COLO668 (cell line): ENCODE measurements around the gene DUSP6.
A peak's percentile ranks its signal among the peaks of the same experiment; 100 is the strongest.

Source experiments
- DNase-seq: peaks from one replicate; lab custom pipeline; 2025; ENCODE audit not compliant: unreplicated experiment; lab: John Stamatoyannopoulos, UW

Gene DUSP6, protein sequence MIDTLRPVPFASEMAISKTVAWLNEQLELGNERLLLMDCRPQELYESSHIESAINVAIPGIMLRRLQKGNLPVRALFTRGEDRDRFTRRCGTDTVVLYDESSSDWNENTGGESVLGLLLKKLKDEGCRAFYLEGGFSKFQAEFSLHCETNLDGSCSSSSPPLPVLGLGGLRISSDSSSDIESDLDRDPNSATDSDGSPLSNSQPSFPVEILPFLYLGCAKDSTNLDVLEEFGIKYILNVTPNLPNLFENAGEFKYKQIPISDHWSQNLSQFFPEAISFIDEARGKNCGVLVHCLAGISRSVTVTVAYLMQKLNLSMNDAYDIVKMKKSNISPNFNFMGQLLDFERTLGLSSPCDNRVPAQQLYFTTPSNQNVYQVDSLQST

DNA sequence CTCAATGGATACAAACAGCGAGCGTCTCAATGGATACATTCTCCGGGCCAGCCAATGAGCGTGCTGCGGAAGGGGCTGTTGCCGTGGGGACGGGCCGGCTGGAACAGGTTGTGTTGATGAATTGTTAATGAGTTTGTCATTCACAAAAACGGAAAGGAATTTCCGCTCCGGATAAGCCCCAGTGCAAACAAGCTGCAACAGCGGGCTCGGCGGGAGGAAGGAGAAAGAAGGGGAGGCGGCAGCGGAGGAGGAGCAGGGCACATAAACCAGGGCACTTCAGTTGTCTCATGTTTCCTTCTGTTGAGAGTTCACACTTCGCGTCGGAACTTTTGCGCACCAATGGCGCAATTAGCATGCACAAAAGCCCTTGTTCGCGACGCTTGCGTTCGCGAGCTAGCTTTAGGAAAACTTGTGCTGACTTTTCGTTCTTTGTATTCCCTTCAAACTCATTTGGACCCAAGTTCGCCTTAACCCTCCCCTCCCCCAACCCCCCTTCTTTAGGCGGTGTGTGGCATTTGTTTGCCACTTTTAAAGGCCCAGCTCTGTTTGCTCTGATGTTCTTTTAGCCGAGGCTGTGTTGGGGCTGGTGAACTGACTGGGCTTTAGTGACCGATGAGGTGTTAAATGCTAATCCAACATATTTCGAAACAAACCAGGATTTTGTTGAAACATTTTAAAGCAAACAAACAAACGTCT, at the start of gene DUSP6:
Gene DUSP6, minus strand, starts transcription at position 10 of the 696 bp plus-strand sequence. CDS start 462 bp downstream, outside the sequence.
- DNase-seq = peak; percentile 98

DNA sequence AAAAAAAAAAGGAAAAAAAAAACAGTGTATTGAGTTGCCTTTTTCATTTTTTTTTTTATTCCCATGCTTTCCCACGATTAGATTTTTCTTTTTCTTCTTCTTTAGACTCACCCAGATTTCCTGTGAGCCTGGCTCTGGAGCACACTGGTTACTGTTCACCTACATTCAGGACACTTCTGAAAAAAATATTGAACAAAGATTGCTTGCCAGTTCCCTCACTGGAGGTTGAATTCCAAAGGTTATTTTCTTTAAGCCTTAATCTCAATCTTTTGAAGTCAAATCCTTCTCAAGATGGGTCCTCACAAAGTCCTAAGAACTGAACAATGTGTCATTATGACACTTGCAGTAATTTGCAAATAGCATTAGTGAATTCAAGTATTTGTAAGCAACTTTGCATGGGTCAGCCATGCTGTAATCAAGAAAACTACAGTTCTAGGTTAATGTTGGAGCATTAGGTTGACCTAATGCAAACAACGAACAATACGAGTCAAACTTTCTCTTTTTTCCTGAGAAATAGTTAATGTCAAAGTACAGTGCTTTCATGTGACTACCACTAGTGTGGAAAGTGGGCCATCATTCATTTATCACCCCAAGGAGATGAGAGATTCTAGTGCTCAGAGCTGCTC, 49.2 kb upstream of the DUSP6 start:
- no peak for DNase-seq

DNA sequence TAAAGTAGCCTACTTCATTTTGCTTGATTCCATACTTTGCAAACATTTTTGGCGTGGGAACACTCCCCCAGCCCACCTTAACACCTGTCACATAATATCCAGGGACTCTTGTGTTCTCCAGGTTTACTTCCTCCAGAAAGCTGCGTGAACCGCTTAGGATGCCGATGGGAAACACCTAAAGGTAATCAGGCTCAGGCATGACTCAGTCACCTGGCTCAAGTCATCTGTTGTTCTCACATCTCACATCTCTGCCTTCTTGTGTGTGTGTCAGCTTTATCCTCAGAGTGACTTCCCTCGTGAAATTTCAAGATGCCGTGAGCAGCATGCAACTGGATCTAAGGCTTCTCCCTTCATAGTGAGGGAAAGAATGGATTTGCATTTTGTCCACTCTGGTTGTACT, 48.1 kb upstream of the DUSP6 start:
- no peak for DNase-seq

DNA sequence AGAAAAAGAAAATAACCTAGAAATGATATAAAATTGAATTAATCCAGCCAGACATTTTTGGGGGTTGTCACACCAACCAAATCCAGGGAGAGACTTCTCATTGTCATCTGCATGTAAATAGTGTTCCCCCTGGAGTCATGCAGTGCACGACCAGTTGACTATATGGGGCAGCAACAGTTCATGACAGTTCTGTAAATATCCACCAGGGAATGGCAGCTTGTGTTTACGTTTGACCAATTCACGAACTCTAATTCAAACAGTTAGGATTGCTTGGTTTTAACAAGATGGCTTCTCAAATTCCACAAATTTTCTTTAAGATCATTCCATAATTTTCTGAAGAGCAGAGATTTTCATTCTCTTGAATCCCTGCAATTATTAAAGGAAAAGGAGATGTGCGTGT, 43.4 kb upstream of the DUSP6 start:
- DNase-seq = no peak

DNA sequence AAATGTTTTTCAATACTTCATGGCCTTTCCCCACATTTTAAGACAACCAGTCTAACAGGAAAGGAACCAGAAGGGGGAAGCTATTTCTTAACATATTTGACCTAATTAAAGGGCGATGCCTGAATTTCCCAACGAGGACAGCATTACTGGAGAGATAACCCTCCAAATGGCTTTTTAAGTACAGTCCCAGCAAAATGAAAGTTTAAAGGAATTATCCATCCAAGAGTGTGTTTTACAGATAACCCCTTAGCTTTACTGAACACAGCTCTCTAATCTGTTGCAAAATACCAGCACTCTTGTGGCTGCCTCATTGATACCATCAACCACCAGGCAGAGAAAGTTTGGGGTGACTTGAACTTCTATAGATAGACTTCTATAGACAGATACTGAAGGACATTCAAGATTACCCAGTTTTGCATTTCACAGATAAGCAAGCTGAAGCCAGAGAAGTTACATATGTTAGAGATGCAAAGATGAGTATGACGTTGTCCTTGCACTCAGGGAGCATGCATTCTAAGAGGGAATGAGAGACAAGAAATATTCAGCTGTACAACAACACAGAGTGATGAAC, 41.3 kb upstream of the DUSP6 start:
- DNase-seq = no peak

DNA sequence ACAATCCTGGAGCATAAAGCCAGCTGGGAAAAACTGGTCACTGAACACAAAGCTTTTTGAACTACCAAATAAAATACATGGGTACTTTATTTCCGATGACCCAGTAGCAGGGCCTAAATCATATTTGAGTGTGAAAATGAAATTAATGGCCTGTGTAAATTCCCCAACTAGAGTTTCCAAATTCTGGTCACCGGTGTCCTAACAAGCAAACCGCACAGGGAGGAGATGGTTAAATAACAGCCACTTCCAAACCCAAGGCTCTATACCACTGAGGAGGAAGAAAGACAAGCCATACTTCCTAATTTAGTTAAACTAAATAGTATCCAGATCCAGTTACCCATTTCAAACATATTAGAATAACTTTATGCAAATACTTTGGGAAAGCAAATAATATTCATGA, 40.1 kb upstream of the DUSP6 start:
- DNase-seq = no peak

DNA sequence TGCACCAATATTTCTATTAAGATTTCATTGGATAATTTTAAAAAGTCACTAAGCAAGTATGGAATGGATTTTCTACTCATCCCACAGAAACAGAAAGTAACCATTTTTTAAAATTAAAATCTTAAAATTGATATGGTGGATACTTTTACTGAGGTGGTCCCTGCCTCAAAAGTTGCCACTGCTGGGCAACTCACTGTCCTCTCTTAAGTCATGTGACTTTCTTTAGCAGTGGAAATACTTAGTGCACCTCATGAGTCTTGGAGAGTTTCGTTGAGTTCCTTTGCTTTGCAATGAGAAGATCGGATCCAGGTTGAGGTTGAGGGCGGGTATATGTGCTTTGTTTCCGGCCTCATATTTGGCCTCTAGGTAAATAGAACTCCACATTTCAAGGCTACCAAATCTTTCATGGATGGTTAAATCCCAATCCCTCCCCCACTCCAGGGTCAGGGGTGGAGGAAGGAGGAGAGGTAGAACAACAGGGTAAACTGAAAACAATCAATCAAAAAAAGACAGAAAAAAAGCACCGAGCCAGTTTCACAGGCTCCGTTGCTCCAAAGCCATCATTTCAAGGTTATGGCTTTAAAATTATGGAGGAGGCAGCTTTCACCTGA, 39.5 kb upstream of the DUSP6 start:
- no peak for DNase-seq

DNA sequence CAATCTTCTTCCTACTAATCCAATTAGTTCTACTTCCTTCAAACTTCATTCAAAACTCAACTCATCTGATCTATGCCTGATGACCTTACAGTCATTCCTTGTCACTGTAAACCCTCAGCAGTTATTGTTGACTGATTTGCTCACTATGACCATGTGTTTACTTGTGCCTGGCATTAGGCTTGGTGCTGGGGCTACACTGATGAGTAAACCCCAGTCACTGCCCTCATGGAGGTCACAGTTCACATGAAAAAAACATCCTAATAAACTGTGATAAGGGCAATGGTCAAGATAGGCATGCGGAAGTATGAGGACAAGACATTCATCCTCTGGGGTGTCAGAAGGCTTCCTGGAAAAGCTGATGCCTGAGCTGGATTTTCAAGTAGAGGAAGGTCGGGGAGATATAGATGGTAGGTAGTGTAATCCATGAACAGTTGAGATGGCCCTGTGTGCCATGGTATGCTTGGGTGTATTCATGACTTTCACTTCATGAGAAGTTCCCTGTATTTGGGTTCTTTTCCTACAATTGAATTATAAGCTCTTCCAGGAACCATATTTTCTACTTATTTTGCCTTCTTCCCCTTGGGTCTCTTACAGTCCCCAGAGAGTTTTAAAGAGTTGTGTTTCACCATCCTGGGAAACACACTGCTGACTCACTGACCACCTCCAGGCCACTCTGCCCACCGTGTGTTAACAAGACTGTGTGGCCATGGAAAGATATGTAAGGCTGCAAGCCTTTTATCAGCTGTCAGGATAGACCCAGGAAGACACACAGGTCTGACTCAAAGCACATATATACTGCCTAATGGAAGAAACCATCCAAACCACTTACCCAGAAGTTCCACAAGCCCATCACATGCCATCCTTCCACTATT, 38.7 kb upstream of the DUSP6 start:
- DNase-seq = no peak

DNA sequence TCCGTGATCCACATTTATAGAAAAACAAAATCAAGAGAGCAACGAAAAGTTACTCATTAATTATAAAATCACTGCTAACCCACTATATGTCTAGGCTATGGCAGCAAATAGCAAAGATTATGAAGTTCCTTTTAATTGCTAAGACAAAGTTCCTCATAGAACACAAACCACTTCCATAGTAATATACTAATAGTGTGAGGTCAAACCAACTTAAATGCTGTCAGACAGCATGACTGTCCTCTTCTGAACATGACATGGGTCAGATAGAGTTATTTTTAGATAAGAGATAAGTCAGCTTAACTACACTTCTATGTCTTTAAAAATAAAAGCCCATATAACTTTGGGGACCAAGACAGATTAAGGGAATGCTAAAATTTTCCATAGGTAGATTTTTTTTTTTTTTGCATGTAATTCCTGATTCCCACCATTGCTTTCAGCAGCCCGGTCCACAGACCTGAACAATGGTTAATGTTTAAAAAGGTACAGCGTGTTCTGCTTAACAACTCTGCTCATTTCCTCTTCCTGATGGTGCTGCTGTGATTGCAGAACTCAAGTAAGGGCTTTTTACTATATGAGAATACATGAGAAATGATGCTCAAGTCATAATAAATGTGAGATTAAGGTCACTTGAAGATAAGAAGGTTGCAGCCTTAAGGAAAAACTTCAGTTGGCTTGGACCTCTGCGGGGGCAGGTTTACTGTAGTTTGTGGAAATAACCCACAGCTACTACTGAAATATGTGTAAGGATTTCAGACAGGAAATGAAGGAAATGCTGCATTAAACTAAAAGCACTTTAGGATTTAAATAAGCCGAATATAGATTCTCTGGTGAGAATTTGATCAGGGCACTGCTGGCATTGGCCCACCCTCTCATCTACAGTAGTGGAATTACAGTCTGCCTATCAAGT, 37.7 kb upstream of the DUSP6 start:
- DNase-seq = no peak

DNA sequence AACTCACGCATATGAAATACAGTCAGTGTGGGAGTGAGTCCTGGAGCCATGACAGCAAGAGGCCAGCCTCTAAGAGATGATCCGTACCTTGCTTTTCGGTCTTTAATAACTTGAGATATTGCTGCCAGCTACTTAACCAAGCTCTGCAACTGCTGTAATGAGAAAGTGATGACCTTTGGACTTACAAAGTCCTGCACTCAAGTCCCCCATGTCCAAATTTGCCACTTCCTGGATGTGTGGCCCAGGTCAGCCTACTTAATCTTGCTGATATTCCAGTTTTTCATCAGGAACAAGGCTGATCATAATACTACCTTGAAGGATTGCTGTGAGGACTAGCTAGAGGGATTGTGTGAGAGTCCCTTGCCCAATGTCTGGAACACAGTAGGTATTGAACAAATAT, 33.8 kb upstream of the DUSP6 start:
- DNase-seq = no peak

DNA sequence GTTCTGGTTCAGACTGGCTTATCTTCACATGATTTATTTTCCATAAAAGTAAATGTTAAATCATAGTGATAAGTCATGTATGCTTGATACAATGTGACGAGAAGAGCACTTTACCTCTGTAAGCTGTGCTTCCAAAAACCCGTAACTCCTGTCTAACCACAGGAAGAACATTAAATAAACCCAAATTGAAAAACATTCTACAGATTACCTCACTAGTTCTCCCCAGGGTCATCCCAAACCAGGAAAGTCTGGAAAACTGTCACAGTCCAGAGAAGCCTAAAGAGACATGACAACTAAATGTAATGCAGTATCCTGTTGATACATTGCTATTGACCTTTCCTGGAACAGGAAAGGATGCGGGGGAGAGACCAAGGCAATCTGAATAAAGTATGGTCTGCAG, 32.5 kb upstream of the DUSP6 start:
- no peak for DNase-seq

DNA sequence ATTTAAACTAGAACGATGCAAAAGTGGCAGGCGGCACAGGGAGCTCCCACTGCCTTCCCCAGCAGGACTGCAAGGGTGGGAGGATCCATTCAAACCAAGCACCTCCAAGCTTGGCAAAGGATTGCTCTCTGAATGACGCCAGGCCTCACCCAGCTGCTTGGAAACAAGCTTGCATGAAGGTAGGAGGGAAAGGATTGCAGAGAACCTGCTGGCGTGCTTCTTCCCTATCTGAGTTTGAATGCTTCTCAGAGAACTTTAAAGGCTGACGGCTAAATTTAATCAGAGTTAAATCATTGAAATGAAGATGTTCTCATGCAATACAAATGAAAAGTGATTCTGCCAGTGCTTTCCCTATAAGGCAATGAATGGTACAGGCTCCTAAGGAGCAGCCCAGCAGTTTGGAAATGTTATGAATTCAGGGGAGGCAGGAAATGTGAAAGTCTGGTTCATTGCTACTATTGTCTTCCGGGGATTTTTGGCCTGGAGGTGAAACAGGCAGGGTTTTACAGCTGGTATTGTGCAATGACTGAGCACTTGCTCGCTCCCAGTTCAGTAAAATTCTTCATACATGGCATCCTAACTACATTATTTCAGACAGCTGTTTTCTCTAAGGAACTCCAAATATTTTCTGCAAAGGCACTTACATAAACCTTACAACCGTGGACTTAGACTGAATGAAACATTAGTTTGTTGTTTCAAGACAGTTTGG, 31.9 kb upstream of the DUSP6 start:
- no peak for DNase-seq

DNA sequence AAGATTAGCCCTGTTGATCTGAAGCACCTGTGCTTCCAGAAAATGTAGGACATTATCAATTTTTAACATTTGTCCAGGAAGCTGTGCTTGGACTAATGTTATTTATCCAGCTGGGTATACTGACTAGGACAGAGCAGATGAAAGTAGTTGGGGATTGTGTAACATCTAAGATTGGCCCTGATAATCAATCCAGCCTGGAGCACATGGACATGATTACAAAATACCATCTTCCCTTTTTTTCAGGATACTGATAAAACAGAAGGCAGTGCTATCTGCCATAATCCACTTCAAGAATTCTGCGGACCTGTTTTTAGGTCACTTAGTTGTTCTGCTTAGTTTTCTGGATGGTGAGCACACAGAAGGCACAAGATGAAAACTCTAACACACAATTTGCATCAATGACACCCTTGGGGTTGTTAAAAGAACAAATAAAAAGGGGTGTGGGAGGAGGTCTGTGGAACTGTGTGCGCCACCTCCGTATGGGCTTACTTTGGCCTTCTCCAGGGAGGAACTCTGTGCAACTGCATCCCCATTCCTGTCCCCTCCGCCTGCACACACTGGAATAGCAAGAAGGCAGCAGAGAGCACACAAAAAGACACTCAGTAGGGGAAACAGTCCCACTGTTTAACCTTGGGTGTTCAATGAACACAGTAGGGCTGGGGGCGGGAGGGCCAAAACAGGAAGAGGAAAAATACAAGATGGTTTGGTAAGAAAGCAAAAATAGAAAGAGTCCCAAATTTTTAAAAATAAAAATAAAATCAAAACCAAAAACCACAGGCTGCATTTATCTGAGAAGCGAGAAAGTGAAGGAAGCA, 31.1 kb upstream of the DUSP6 start:
- DNase-seq = no peak

DNA sequence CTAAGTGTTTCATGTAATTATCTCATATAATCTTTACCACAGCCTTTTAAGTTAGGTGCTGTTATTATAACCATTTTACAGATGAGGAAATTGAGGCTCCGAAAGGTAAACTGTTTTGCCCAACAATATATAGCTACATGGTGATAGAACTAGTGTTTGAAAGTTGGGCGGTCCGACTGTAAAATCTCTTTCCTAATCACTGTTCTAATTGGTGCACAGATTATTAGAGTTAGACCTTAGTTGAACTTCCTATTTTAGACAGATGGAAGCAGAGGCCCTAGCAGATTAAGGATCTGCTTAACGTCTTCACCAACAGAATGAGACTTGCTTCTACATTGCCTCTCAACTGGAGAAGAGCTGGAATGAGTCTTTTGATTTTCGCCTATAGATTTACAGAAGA, 30.0 kb upstream of the DUSP6 start:
- DNase-seq = no peak

DNA sequence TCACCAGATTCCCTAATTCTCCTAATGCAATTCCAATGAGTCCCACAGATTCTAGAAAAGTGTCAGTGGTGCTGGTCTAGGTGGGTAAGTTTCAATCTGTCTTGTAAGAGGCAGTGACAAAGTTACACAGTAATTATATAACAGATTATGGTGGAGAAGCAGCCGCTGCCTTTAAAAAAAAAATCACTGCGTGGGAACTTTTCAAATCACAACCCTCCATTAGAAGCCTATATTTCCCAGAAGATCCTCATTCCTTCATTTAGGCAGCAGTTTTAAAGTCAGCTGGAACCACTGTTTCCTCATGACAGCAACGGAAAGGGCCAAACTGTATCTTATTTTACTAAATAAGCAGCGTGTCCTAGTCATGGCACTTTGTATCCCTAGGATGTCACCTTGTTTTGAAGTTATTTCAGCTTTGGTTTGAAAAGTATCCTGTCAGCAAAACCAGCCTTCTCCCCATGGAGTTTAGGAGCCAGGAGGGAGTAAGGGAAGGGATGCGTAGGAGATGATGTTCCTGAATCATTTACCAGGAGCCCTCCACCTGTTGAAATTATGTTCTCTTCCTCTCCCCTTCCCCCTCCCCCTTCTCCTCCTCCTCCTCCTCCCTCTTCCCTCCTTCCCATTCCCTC, 27.7 kb upstream of the DUSP6 start:
- DNase-seq = no peak

DNA sequence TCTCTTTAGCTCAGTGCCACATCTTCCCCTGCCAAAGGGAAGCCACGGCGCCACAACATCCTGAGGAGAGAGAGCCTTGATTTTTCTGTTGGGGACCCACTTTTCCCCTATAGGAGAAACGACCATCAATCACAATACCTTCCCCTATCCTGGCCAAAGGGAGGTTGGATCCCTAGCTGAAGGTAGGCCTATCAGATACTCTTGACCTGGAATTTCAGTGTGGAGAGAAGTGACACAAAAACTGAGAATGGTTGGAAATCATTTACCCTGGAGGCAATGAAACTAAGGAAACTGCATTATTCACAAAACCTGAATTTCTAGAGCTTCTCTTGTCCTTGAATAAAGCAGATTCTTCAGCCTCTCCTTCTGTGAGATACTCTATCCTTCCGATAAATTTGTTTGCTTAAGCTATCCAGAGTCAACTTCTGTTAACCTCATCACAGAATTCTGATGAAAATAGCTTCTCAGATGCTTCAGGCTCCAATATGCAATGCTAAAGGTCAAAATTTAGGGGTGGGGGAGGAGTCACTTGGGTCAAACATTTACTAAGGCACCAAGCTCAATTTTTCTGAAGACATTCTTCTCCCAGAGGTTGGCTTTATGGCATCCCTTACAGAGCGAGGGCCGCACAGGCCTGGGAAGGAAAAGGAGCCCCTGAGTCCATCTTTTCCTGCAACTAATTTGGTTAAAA, 27.0 kb upstream of the DUSP6 start:
- no peak for DNase-seq

DNA sequence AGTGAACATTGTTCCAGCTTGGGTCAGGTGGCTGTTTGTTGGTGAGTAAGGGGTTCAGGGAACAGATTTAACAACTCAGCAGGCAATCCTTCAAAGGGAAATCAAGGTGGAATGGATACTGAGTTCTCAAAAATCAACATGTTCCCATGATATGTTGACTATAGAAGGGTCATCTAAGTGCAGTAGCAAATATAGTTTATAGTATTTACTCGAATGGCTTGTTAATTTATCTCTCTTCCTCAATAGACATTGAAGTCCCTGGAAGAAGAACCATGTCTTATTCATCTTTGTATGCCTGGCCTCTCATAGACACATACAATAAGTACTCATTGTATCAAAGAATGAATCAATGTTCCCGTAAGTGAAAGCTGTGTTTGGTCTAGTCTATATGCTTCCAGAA, 24.5 kb upstream of the DUSP6 start:
- no peak for DNase-seq
